Loucy (cell line): ENCODE results near the gene SPOCK2.

Experiments used
- H2AFZ ChIP-seq: fragments of 200-600 bp; sonication (generic); 2 replicates; pipeline ENCODE4 v1.6.0; 2016; ENCODE audit warnings: antibody characterized with exemption, mild to moderate bottlenecking, low read length, moderate library complexity
- H3F3A ChIP-seq: fragments of 200-600 bp; 2 replicates; pipeline ENCODE4 v1.6.0; 2016; ENCODE audit warnings: antibody characterized with exemption, low read depth, mild to moderate bottlenecking
- H3K27me3 ChIP-seq: fragments of 200-600 bp; sonication (generic); 2 replicates; pipeline ENCODE4 v1.6.1; 2014; ENCODE audit warnings: low read length, mild to moderate bottlenecking; ENCODE audit not compliant: insufficient read depth, poor library complexity, severe bottlenecking
- H3K36me3 ChIP-seq: fragments of 200-600 bp; sonication (generic); 2 replicates; pipeline ENCODE4 v1.6.1; 2016; ENCODE audit warnings: low read length; ENCODE audit not compliant: insufficient read depth
- H3K4me1 ChIP-seq: fragments of 200-600 bp; sonication (generic); 2 replicates; pipeline ENCODE4 v1.5.1; 2014; ENCODE audit warnings: low read length, mild to moderate bottlenecking; ENCODE audit not compliant: insufficient read depth, poor library complexity, severe bottlenecking
- H3K4me2 ChIP-seq: fragments of 200-600 bp; sonication (generic); 2 replicates; pipeline ENCODE4 v1.6.0; 2014; ENCODE audit warnings: antibody characterized with exemption, low read length, low read depth, mild to moderate bottlenecking; ENCODE audit not compliant: poor library complexity, severe bottlenecking
- H3K4me3 ChIP-seq: fragments of 200-600 bp; sonication (generic); 2 replicates; pipeline ENCODE4 v1.5.1; 2014; ENCODE audit warnings: low read length, mild to moderate bottlenecking, mixed read lengths; ENCODE audit not compliant: poor library complexity, severe bottlenecking
- H3K79me2 ChIP-seq: fragments of 200-600 bp; sonication (generic); 2 replicates; pipeline ENCODE4 v1.6.1; 2014; ENCODE audit warnings: low read length; ENCODE audit not compliant: insufficient read depth
- H3K9ac ChIP-seq: fragments of 200-600 bp; sonication (generic); 2 replicates; pipeline ENCODE4 v1.6.0; 2014; ENCODE audit warnings: mild to moderate bottlenecking, low read depth, low read length, moderate library complexity; ENCODE audit not compliant: poor library complexity, severe bottlenecking
- H3K9me2 ChIP-seq: fragments of 200-600 bp; sonication (generic); replicated peaks from 2 replicates; pipeline ENCODE4 v1.6.1; 2016; ENCODE audit warnings: low read depth, low read length, mixed read lengths
- H3K9me3 ChIP-seq: fragments of 200-600 bp; sonication (generic); 2 replicates; pipeline ENCODE4 v1.6.1; 2014; ENCODE audit warnings: mild to moderate bottlenecking, antibody characterized with exemption, low read length, low read depth; ENCODE audit not compliant: insufficient read depth
- H4K20me1 ChIP-seq: fragments of 200-600 bp; sonication (generic); 2 replicates; pipeline ENCODE4 v1.6.0; 2014; ENCODE audit warnings: antibody characterized with exemption, low read length, mild to moderate bottlenecking; ENCODE audit not compliant: insufficient read depth, poor library complexity, severe bottlenecking
- EZH2phosphoT487 ChIP-seq: fragments of 200-600 bp; IDR thresholded peaks from 2 replicates; pipeline ENCODE4 v1.6.1; 2018; ENCODE audit warnings: antibody characterized with exemption, mild to moderate bottlenecking, moderate library complexity, borderline replicate concordance
- TF ChIP-seq, protein P1 (sequence below): fragments of 200-600 bp; sonication (generic); conservative IDR thresholded peaks from 2 replicates; pipeline ENCODE4 v1.5.1; 2014; ENCODE audit warnings: mild to moderate bottlenecking, antibody characterized with exemption, low read length

SPOCK2 gene

GRCh38 chr10:72025400-72025799 lies 63.0 kb downstream of the SPOCK2 start:
- Histone ChIP-seq H3K9me3 (no peaks in the 10 kb centered on the region), H3K79me2 (no peaks in the 10 kb centered on the region), H3K9ac (no peak overlapping the region), H3K4me3 (no peak overlapping the region), H3K4me2 (no peak overlapping the region), H3F3A (no peaks in the 10 kb centered on the region), H3K4me1 (no peaks in the 10 kb centered on the region), H3K27me3 (no peaks in the 10 kb centered on the region), H3K36me3 (no peaks in the 10 kb centered on the region), H3K9me2 (no peaks in the 10 kb centered on the region), H4K20me1 (no peaks in the 10 kb centered on the region), H2AFZ (no peak overlapping the region)
- TF ChIP-seq, protein P1, sequence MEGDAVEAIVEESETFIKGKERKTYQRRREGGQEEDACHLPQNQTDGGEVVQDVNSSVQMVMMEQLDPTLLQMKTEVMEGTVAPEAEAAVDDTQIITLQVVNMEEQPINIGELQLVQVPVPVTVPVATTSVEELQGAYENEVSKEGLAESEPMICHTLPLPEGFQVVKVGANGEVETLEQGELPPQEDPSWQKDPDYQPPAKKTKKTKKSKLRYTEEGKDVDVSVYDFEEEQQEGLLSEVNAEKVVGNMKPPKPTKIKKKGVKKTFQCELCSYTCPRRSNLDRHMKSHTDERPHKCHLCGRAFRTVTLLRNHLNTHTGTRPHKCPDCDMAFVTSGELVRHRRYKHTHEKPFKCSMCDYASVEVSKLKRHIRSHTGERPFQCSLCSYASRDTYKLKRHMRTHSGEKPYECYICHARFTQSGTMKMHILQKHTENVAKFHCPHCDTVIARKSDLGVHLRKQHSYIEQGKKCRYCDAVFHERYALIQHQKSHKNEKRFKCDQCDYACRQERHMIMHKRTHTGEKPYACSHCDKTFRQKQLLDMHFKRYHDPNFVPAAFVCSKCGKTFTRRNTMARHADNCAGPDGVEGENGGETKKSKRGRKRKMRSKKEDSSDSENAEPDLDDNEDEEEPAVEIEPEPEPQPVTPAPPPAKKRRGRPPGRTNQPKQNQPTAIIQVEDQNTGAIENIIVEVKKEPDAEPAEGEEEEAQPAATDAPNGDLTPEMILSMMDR: no peak
- TF ChIP-seq EZH2phosphoT487: no peak

DNA sequence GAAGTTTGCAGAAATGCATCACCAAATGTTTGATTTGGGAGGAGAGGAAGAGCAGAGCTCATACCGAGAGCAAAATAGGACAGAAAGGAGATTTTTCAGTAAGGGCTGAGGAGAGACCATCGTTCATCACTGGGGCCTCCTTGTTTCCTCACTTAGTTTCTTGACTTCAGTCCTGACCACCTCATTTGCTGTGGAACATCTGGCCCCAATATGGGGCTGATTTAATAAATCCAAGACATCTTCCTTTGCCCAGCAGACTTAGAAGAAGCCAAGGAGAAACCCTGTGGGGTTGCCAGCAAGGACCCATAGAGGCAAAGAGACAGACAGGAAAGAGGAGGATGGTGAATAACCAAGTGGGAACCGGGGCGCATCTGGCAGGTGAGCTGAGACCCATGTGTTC lies 63.8 kb downstream of the SPOCK2 start:
- no peak for TF ChIP-seq EZH2phosphoT487
- TF ChIP-seq, protein P1: no peak
- Histone ChIP-seq H4K20me1 (no peaks in the 10 kb centered on the region), H3K27me3 (no peaks in the 10 kb centered on the region), H3K36me3 (no peaks in the 10 kb centered on the region), H2AFZ (no peak overlapping the region), H3K9ac (no peak overlapping the region), H3K4me2 (no peak overlapping the region), H3K9me3 (no peaks in the 10 kb centered on the region), H3K4me1 (no peaks in the 10 kb centered on the region), H3F3A (no peaks in the 10 kb centered on the region), H3K79me2 (no peaks in the 10 kb centered on the region), H3K4me3 (no peak overlapping the region), H3K9me2 (no peaks in the 10 kb centered on the region)

- no peak overlapping the region for H3K4me3 ChIP-seq
- no peak for TF ChIP-seq EZH2phosphoT487
- TF ChIP-seq, protein P1: no peak
- H3K79me2 ChIP-seq: no peaks in the 10 kb centered on the region
- no peaks in the 10 kb centered on the region for H4K20me1 ChIP-seq
- no peak overlapping the region for H3K4me2 ChIP-seq
- H3K36me3 ChIP-seq: no peaks in the 10 kb centered on the region
- no peaks in the 10 kb centered on the region for H3K27me3 ChIP-seq
- no peak overlapping the region for H2AFZ ChIP-seq
- no peaks in the 10 kb centered on the region for H3F3A ChIP-seq
- no peak overlapping the region for H3K9ac ChIP-seq
- H3K9me3 ChIP-seq: no peaks in the 10 kb centered on the region
- H3K4me1 ChIP-seq: no peaks in the 10 kb centered on the region
- H3K9me2 ChIP-seq: no peaks in the 10 kb centered on the region
These were observed 66.1 kb downstream of the SPOCK2 start for GRCh38 chr10:72022228-72022627.
